Psoas muscle (tissue), 8 donors: ENCODE results near the gene SH3BP1. TPM values are rescaled to one million over a fixed set of nuclear protein-coding genes. Genes with fewer than 3 reads are reported as not detected.

ENCODE experiments used
- ATAC-seq, 4 donors: fragments of 200-7000 bp; cut with Tn5 transposase; one replicate each; pipeline ENCODE4 v1.9.1; 2020; ENCODE audit warnings: moderate library complexity in 3 of 4, mild to moderate bottlenecking in 2 of 4
- DNase-seq, 2 donors: peaks; one replicate each; pipeline ENCODE4 v3.0.0-alpha.2; 2020
- H3K27ac ChIP-seq: fragments of 200-600 bp; one replicate; pipeline ENCODE4 v1.8.0; 2022
- H3K27me3 ChIP-seq, 3 donors: fragments of 200-600 bp in 1 of 3; one replicate each; pipeline versions ENCODE4 v1.6.1 to v1.8.0; 2013 to 2022; ENCODE audit warnings: low read length in 2 of 3, mild to moderate bottlenecking in 2 of 3, moderate library complexity in 1 of 3; ENCODE audit not compliant: insufficient read depth in 3 of 3
- H3K36me3 ChIP-seq, 2 donors: fragments of 200-600 bp in 1 of 2; one replicate each; pipeline versions ENCODE4 v1.6.1 to v1.8.0; 2013 to 2022; ENCODE audit warnings: low read depth in 1 of 2, mild to moderate bottlenecking in 1 of 2, moderate library complexity in 1 of 2; ENCODE audit not compliant: insufficient read depth in 1 of 2
- H3K4me1 ChIP-seq: fragments of 200-600 bp; one replicate; pipeline ENCODE4 v1.8.0; 2022
- H3K4me3 ChIP-seq: fragments of 200-600 bp; one replicate; pipeline ENCODE4 v1.8.0; 2022; ENCODE audit warnings: mild to moderate bottlenecking
- H3K9me3 ChIP-seq: fragments of 200-600 bp; one replicate; pipeline ENCODE4 v1.8.0; 2022
- CTCF ChIP-seq: fragments of 200-600 bp; IDR thresholded peaks from one replicate; pipeline ENCODE4 v1.8.0; 2022; ENCODE audit warnings: antibody characterized with exemption
- WGBS, 3 donors: extraction: QIAGEN DNeasy Blood & Tissue Kit; methylation state at CpG; one replicate each; pipeline versions ENCODE4 v1.1.6 to v1.1.7; 2013; 5-methylcytosine and 5-hydroxymethylcytosine counted together
- intact Hi-C, 2 donors: fragments of 100-400 bp; cut with DNase I; formaldehyde crosslinking; loops; one replicate each; pipeline versions ENCODE4 v1.11.0 to v1.14.2; 2022
- polyA plus RNA-seq, 3 donors: library from polyadenylated mRNA; stranded (reverse); fragments of 200-250 nt; gene quantifications; one replicate each; pipeline ENCODE4 v1.2.3, GENCODE V29; 2013
- total RNA-seq, 4 donors: library from RNA; stranded (reverse); fragmentation: NEBNext Ultra II Directional in 2 of 4; extraction: Animal tissue kit (Norgen Biotek cat#: 25700) in 2 of 4; gene quantifications; one replicate each; pipeline versions ENCODE4 v1.2.1 to v1.2.4, GENCODE V29; 2021 to 2023
- donor health status: healthy with polysubstance abuse.
- donor health status: DM: no; HTN: no; CAD: no; lungs with moderate emphysema.
- donor health status: Bipolar disorder and iron deficiency.
- donor health status: healthy.
- donor health status: DM: yes; HTN: yes; CAD: no.
- donor health status: DM: no; HTN: no; CAD: no.
- donor health status: DM: no; HTN: no; CAD: no.
- donor health status: DM: yes; HTN: yes; CAD: no.

SH3BP1 gene
- total and polyA plus RNA-seq, 7 donors = 0.20 to 2.4 (median 1.4) TPM

DNA sequence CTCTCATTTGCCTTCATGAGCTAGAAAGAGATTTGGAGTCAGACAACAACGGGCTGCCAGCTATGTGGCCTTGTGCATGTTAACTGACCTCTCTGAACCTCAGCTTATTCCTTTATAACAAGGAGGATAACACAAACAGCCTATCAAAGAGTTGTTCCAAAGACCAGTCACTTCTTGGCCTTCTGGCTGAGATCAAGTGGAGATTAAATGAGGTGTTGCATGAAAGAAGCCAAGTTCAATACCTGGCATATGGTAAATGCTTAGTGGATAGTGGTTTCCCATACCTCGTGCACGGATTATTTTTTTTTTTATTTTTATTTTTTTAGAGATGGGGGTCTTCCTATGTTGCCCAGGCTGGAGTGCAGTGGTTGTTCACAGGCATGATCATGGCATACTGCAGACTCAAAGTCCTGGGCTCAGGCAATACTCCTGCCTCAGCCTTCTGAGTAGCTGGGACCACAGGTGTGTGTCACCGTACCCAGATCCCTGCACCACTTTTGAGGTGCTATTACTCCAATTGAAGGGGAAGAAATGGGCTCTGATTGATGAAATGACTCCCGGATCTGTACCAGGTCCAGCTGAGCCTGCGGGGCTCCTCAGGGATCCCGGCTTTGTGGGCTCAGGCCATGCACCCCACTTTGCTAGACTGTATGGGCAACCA, 40.9 kb downstream of the SH3BP1 start:
- TF ChIP-seq CTCF = no peak
- ATAC-seq (no peak), DNase-seq (no peak)
- intact Hi-C loops = loop anchor here (2.0 kb wide), 2 partner anchors 20 to 38 kb away; no protein-coding TSS in a partner anchor
- 52 to 64% (median 54%) methylated on average over 7 of the region's 7 CpGs for WGBS, 3 donors
- Histone ChIP-seq H3K4me3 (no peak overlapping the region), H3K9me3 (no peaks in the 10 kb centered on the region), H3K27me3 (no peaks in the 10 kb centered on the region), H3K27ac (no peak overlapping the region), H3K4me1 (peaks cover 16% of the 10 kb centered on the region), H3K36me3 (peaks cover 0 to 32% of the 10 kb centered on the region in 2 donors)

DNA sequence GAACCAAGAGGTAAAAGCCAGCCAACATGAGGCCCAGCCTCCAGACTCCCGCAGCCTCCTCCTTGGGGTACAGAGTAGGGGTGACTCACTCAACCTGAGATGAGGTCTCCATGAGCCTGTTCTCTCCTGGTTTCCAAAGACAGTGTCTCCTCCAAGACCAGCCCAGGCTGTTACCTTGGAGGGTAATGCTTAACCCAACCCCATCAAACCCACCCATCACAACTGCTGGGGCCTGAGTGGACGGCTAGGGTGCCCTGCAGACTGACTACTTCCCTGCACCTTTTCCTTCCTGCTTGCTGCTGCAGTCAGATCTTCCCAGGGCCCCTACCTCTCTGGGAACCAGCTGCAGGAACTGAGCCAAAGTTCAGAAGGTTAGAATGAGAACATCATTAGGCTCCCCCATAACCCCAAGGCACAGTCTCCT, 41.5 kb downstream of the SH3BP1 start:
- DNase-seq (no peak), ATAC-seq (no peak)
- intact Hi-C loops = loop anchor here (1.0 to 2.0 kb wide), 3 partner anchors 20 to 38 kb away; no protein-coding TSS in a partner anchor
- H3K9me3 ChIP-seq = no peaks in the 10 kb centered on the region
- no peaks in the 10 kb centered on the region for H3K27me3 ChIP-seq
- TF ChIP-seq CTCF = no peak
- H3K4me3 ChIP-seq = no peak overlapping the region
- peaks cover 16% of the 10 kb centered on the region for H3K4me1 ChIP-seq
- peaks cover 0 to 32% of the 10 kb centered on the region in 2 donors for H3K36me3 ChIP-seq
- WGBS, 3 donors = 64 to 79% (median 65%) methylated on average over 2 of the region's 2 CpGs
- no peak overlapping the region for H3K27ac ChIP-seq

- Histone ChIP-seq H3K9me3 (no peaks in the 10 kb centered on the region), H3K4me1 (peaks cover 16% of the 10 kb centered on the region), H3K4me3 (no peak overlapping the region), H3K27me3 (no peaks in the 10 kb centered on the region), H3K27ac (no peak overlapping the region), H3K36me3 (peaks cover 0 to 32% of the 10 kb centered on the region in 2 donors)
- whole genome bisulfite sequencing, 3 donors = 17 to 20% (median 19%) methylated on average over 6 of the region's 6 CpGs
- ATAC-seq (peak; percentile 44 to 61 (median 57)), DNase-seq (peak; percentile 76 to 86)
- intact Hi-C loops = loop anchor here (1.0 to 2.0 kb wide), 3 partner anchors 21 to 39 kb away; no protein-coding TSS in a partner anchor
- TF ChIP-seq CTCF = peak; percentile 85
Observed at GRCh38 chr22:37681556-37682049, 42.1 kb downstream of the SH3BP1 start.

DNA sequence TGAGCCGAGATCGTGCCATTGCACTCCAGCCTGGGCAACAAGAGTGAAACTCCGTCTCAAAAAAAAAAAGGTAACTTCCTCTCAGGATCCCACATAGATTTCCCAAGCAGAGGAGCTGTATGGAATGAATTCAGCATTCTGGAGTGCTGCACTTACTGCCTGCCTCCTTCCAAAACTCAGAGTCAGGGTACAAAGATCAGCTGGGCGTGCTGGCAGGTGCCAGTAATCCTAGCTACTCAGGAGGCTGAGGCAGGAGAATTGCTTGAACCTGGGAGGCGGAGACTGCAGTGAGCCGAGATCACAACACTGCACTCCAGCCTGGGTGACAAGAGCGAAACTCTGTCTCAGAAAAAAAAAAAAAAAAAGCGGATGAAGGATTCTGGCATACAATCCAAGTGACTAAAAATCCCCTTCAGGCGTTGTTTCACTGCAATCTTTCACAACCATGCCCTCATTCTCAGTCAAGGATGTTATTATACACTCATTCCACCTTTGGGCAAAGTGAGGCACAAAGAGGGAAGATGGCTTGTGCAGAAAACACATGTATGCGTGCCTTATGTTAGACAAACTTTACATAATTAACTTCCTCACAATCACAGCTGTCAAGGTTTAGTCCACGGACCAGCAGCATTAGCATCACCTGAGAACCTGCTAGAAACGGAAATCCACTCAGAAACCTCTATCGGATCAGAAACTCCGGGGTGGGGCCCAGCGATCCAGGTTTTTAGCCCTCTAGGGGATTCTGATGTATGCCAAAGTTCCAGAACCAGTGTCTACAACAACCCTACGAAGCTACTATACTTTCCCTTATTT, 45.5 kb downstream of the SH3BP1 start:
- Histone ChIP-seq H3K4me3 (no peak overlapping the region), H3K27ac (no peak overlapping the region), H3K36me3 (peaks cover 0 to 30% of the 10 kb centered on the region in 2 donors), H3K27me3 (no peaks in the 10 kb centered on the region), H3K9me3 (no peaks in the 10 kb centered on the region), H3K4me1 (peaks cover 20% of the 10 kb centered on the region)
- no peak for DNase-seq
- no peak for ATAC-seq
- WGBS, 3 donors = 72 to 80% (median 75%) methylated on average over 16 of the region's 16 CpGs
- intact Hi-C loops = no loop called here
- no peak for TF ChIP-seq CTCF
